H9 (cell line): Measurements from ENCODE around the gene NPHS2. TPM values are rescaled to one million over a fixed set of nuclear protein-coding genes. Genes with fewer than 3 reads are reported as not detected.

Experiments
- DNase-seq: peaks from one replicate; pipeline ENCODE4 v3.0.0-alpha.2; 2017
- H2AFZ ChIP-seq: one replicate; pipeline ENCODE4 v1.6.1; 2013; ENCODE audit warnings: mild to moderate bottlenecking, low read length, control low read depth, moderate library complexity
- H2AK5ac ChIP-seq: 2 replicates; pipeline ENCODE4 v1.6.1; 2013; ENCODE audit warnings: low read length, control low read depth, mixed read lengths; ENCODE audit not compliant: insufficient read length
- H2BK120ac ChIP-seq: one replicate; pipeline ENCODE4 v1.6.1; 2013; ENCODE audit warnings: low read depth, mild to moderate bottlenecking, low read length, control low read depth, inconsistent platforms; ENCODE audit not compliant: poor library complexity, severe bottlenecking
- H2BK12ac ChIP-seq: 2 replicates; pipeline ENCODE4 v1.6.1; 2013; ENCODE audit warnings: low read length, control low read depth, mixed read lengths, low read depth; ENCODE audit not compliant: insufficient read length
- H2BK15ac ChIP-seq: 2 replicates; pipeline ENCODE4 v1.6.1; 2013; ENCODE audit warnings: low read depth, low read length, control low read depth
- H2BK20ac ChIP-seq: one replicate; pipeline ENCODE4 v1.6.1; 2013; ENCODE audit warnings: low read depth, mild to moderate bottlenecking, low read length, control low read depth, inconsistent platforms; ENCODE audit not compliant: poor library complexity, severe bottlenecking
- H2BK5ac ChIP-seq: 2 replicates; pipeline ENCODE4 v1.6.1; 2013; ENCODE audit warnings: low read length, control low read depth, mixed read lengths; ENCODE audit not compliant: insufficient read length
- H3K14ac ChIP-seq: 2 replicates; pipeline ENCODE4 v1.6.1; 2013; ENCODE audit warnings: low read length, control low read depth; ENCODE audit not compliant: insufficient read depth
- H3K18ac ChIP-seq: 2 replicates; pipeline ENCODE4 v1.6.1; 2013; ENCODE audit warnings: low read depth, mild to moderate bottlenecking, mixed read lengths, low read length, control low read depth; ENCODE audit not compliant: insufficient read length
- H3K23ac ChIP-seq: 2 replicates; pipeline ENCODE4 v1.6.1; 2013; ENCODE audit warnings: low read length, control low read depth, mixed read lengths, low read depth; ENCODE audit not compliant: insufficient read length
- H3K23me2 ChIP-seq: 2 replicates; pipeline ENCODE4 v1.6.1; 2013; ENCODE audit warnings: low read depth, mild to moderate bottlenecking, mixed read lengths, low read length, control low read depth; ENCODE audit not compliant: insufficient read length, poor library complexity, severe bottlenecking
- H3K27ac ChIP-seq: 2 replicates; pipeline ENCODE4 v1.5.1; 2013; ENCODE audit warnings: low read length, control low read depth, mixed read lengths, low read depth; ENCODE audit not compliant: insufficient read length
- H3K27me3 ChIP-seq: 2 replicates; pipeline ENCODE4 v1.6.1; 2013; ENCODE audit warnings: low read length, control low read depth, inconsistent platforms; ENCODE audit not compliant: insufficient read depth
- H3K4ac ChIP-seq: 2 replicates; pipeline ENCODE4 v1.6.1; 2013; ENCODE audit warnings: low read depth, mild to moderate bottlenecking, control low read depth, inconsistent platforms, low read length, moderate library complexity
- H3K4me1 ChIP-seq: 2 replicates; pipeline ENCODE4 v1.6.1; 2013; ENCODE audit warnings: low read length, control low read depth, inconsistent platforms; ENCODE audit not compliant: insufficient read depth
- H3K4me2 ChIP-seq: 2 replicates; pipeline ENCODE4 v1.6.1; 2013; ENCODE audit warnings: low read length, control low read depth, mixed read lengths; ENCODE audit not compliant: insufficient read length, insufficient read depth
- H3K56ac ChIP-seq: 2 replicates; pipeline ENCODE4 v1.6.1; 2013; ENCODE audit warnings: low read depth, mild to moderate bottlenecking, mixed read lengths, low read length, control low read depth; ENCODE audit not compliant: insufficient read length
- H3K79me1 ChIP-seq: 2 replicates; pipeline ENCODE4 v1.6.1; 2013; ENCODE audit warnings: low read depth, mild to moderate bottlenecking, moderate library complexity, low read length, control low read depth, inconsistent platforms; ENCODE audit not compliant: insufficient read depth, poor library complexity, severe bottlenecking
- H3K79me2 ChIP-seq: 2 replicates; pipeline ENCODE4 v1.6.1; 2013; ENCODE audit warnings: low read length, control low read depth, inconsistent platforms; ENCODE audit not compliant: insufficient read depth
- H3K9ac ChIP-seq: 2 replicates; pipeline ENCODE4 v1.6.1; 2013; ENCODE audit warnings: low read length, control low read depth, mixed read lengths; ENCODE audit not compliant: insufficient read length; ENCODE audit errors: extremely low read depth
- H3K9me3 ChIP-seq: one replicate; pipeline ENCODE4 v1.6.1; 2013; ENCODE audit warnings: low read depth, low read length, inconsistent platforms; ENCODE audit not compliant: control insufficient read depth
- H3T11ph ChIP-seq: one replicate; pipeline ENCODE4 v1.6.1; 2013; ENCODE audit warnings: mild to moderate bottlenecking, low read length, control low read depth, inconsistent platforms
- H4K20me1 ChIP-seq: one replicate; pipeline ENCODE4 v1.6.1; 2013; ENCODE audit not compliant: control insufficient read depth, insufficient read length, insufficient read depth
- H4K5ac ChIP-seq: 2 replicates; pipeline ENCODE4 v1.6.1; 2013; ENCODE audit warnings: low read depth, mild to moderate bottlenecking, mixed read lengths, low read length, control low read depth; ENCODE audit not compliant: insufficient read length
- H4K8ac ChIP-seq: replicated peaks from 2 replicates; pipeline ENCODE4 v1.6.1; 2013; ENCODE audit warnings: low read length, control low read depth, mixed read lengths, low read depth; ENCODE audit not compliant: insufficient read length
- H4K91ac ChIP-seq: 2 replicates; pipeline ENCODE4 v1.6.1; 2013; ENCODE audit warnings: low read depth, mild to moderate bottlenecking, moderate library complexity, mixed read lengths, low read length, control low read depth; ENCODE audit not compliant: insufficient read length
- H3K27ac Mint-ChIP-seq, 3 experiments: 2 replicates in 2 of 3; 3 replicates in 1 of 3; pipeline ENCODE4 v1.8.0; 2020 to 2021; ENCODE audit warnings: mixed read lengths in 3 of 3, mild to moderate bottlenecking in 1 of 3, moderate library complexity in 1 of 3
- H3K27me3 Mint-ChIP-seq: 2 replicates; pipeline ENCODE4 v1.8.0; 2021; ENCODE audit warnings: low read depth, mild to moderate bottlenecking, moderate library complexity, mixed read lengths
- H3K36me3 Mint-ChIP-seq, 3 experiments: 2 replicates in 2 of 3; 3 replicates in 1 of 3; pipeline ENCODE4 v1.8.0; 2020 to 2021; ENCODE audit warnings: low read depth in 3 of 3, mixed read lengths in 3 of 3; ENCODE audit not compliant: insufficient read depth in 1 of 3
- H3K4me1 Mint-ChIP-seq, 2 experiments: 2 replicates each; pipeline ENCODE4 v1.8.0; 2020; ENCODE audit warnings: mixed read lengths in 2 of 2
- H3K4me3 Mint-ChIP-seq, 2 experiments: 2 replicates in 1 of 2; 3 replicates in 1 of 2; pipeline ENCODE4 v1.8.0; 2020 to 2021; ENCODE audit warnings: mild to moderate bottlenecking in 2 of 2, mixed read lengths in 2 of 2, moderate library complexity in 1 of 2
- H3K9me3 Mint-ChIP-seq, 2 experiments: 2 replicates in 1 of 2; 3 replicates in 1 of 2; pipeline ENCODE4 v1.8.0; 2020; ENCODE audit warnings: mild to moderate bottlenecking in 2 of 2, mixed read lengths in 2 of 2, moderate library complexity in 1 of 2
- WGBS: extraction: QIAGEN DNeasy Blood & Tissue Kit; methylation state at CpG from one replicate; pipeline ENCODE4 v1.1.7; 2013; ENCODE audit warnings: missing lambda C conversion rate, low lambda C conversion rate, mixed read lengths; ENCODE audit not compliant: insufficient read length; ENCODE audit errors: extremely low coverage; 5-methylcytosine and 5-hydroxymethylcytosine counted together
- total RNA-seq: library from RNA; stranded (reverse); gene quantifications from 2 replicates; pipeline ENCODE4 v1.2.1, GENCODE V29; 2021
- TF ChIP-seq, protein P1 (sequence below): fragments of 200-600 bp; sonication (generic); conservative IDR thresholded peaks from 3 replicates; pipeline ENCODE4 v1.8.0; 2021; ENCODE audit warnings: antibody characterized with exemption, mild to moderate bottlenecking

Gene NPHS2
- total RNA-seq, 1 experiment from 2014 or later: not detected

GRCh38 chr1:179576509-179576908 lies 761 bp upstream of the NPHS2 start:
- TF ChIP-seq, protein P1, sequence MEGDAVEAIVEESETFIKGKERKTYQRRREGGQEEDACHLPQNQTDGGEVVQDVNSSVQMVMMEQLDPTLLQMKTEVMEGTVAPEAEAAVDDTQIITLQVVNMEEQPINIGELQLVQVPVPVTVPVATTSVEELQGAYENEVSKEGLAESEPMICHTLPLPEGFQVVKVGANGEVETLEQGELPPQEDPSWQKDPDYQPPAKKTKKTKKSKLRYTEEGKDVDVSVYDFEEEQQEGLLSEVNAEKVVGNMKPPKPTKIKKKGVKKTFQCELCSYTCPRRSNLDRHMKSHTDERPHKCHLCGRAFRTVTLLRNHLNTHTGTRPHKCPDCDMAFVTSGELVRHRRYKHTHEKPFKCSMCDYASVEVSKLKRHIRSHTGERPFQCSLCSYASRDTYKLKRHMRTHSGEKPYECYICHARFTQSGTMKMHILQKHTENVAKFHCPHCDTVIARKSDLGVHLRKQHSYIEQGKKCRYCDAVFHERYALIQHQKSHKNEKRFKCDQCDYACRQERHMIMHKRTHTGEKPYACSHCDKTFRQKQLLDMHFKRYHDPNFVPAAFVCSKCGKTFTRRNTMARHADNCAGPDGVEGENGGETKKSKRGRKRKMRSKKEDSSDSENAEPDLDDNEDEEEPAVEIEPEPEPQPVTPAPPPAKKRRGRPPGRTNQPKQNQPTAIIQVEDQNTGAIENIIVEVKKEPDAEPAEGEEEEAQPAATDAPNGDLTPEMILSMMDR: no peak
- H3K4me1 Mint-ChIP-seq: peaks cover 9 to 15% of the 10 kb centered on the region in 2 experiments
- peak overlapping the region; percentile 57 to 80; a peak in 4 of 5 replicates for H3K4me3 Mint-ChIP-seq
- Histone ChIP-seq H3K14ac (no peak overlapping the region), H3K18ac (no peak overlapping the region), H2BK120ac (no peak overlapping the region), H2AK5ac (no peak overlapping the region), H3K4me1 (no peaks in the 10 kb centered on the region), H3K23ac (no peak overlapping the region), H4K91ac (no peak overlapping the region), H3K9me3 (no peaks in the 10 kb centered on the region), H2BK12ac (no peak overlapping the region), H3T11ph (no peak overlapping the region), H3K79me1 (no peaks in the 10 kb centered on the region), H3K9ac (no peak overlapping the region), H3K4ac (no peak overlapping the region), H3K56ac (no peak overlapping the region), H3K23me2 (no peaks in the 10 kb centered on the region), H3K4me2 (no peak overlapping the region), H2AFZ (no peak overlapping the region), H2BK5ac (no peak overlapping the region), H3K27me3 (peaks cover 18% of the 10 kb centered on the region), H2BK15ac (no peak overlapping the region), H3K79me2 (no peaks in the 10 kb centered on the region), H3K27ac (no peak overlapping the region), H4K20me1 (no peaks in the 10 kb centered on the region), H4K8ac (no peak overlapping the region), H4K5ac (no peak overlapping the region), H2BK20ac (no peak overlapping the region)
- peaks cover 56% of the 10 kb centered on the region for H3K27me3 Mint-ChIP-seq
- DNase-seq: no peak
- peaks cover 3 to 4% (median 3%) of the 10 kb centered on the region in 3 experiments; a peak in 3 of 7 replicates for H3K36me3 Mint-ChIP-seq
- H3K9me3 Mint-ChIP-seq: peaks cover 4% of the 10 kb centered on the region in 2 experiments; a peak in 4 of 5 replicates
- no peak overlapping the region for H3K27ac Mint-ChIP-seq
- WGBS: no CpG with 5 or more reads among the region's 5 CpGs
